ENCODE results near the gene NECAB2.

The NECAB2 gene

DNA sequence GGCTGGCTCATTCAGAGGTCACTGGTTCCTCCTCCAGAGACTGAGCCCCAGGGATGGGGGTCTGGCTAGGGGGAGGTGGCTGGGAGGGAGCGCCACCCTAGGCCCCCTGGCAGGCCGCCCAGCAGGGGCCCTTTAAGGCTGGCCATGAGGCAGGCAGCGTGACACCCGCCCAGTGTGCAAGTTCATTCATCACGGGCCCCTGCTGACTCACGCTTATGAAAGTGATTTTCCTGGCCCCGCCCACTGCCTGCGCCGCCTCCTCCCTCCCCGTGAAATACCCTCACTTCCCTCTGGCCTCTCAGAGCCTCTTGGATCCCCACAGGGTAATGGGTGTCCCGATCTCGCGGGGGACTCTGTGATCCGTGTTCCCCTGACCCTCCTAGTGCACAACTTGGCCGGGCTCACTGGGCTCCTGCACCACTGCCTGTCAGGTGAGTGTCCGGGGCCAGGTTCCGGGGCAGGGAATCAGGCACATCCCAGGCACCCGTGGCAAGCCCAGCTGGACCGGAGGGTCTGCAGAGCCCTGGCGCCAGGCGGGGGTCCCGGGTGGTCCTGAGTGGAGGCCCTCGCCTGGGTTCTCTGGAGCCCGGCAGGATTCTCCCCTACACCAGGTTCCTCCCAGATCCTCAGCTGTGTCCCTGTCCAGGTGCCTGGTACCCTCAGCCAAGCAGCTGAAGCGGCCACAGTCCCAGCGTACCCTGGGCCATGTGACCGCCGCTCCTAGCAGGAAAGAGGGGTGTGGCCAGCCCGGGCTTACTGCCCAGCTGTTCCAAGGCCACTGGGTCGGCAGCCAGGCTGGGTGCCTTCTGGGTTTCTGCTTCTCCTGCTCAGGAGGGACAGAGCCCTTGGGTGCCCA is 14.9 kb upstream of the NECAB2 start, which contains the start of gene OSGIN1:
Gene OSGIN1 (plus strand): TSS at position 301 of the 856 bp plus-strand sequence. CDS start 4,432 bp downstream, outside the sequence.
- DNase-seq, result peak; percentile 41 to 78

DNA sequence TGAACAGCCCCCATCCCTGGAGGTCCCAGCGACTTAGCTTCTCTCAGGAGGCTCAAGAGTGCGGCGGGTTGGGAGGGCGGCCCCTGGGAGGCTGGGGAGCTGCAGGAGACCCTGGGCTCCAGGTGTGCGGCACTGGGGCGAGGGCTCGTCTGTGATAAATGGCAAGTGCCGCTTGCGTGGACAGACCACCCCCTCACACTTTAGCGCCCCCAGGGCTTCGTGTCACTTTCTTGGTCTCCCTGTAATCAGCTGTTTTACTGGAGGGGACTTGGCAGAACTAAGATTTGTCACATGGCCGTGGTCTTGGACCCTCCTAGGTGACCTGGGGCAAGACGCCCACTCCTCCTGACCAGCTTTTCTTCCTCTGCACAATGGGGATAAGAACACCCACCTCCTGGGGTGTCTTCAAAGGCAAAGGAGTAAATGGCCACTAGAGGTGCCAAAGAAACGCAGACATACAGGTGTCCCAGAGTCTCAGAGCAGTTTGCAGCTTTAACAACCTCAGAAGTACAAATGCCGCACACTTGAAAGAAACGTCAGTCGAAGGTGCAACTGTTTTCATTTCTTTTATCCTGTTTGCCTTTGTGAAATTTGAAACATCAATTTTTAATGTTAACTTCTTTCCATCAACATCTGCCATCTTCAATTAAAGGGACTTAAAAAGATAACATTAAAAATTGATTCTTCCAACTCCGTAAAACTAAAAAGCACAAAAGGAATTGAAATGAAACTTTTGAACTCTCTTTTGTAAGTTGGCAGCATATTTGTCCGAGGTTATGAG is 14.1 kb upstream of the NECAB2 start:
- peak in 1 of 2 donors; percentile 10 for DNase-seq

DNA sequence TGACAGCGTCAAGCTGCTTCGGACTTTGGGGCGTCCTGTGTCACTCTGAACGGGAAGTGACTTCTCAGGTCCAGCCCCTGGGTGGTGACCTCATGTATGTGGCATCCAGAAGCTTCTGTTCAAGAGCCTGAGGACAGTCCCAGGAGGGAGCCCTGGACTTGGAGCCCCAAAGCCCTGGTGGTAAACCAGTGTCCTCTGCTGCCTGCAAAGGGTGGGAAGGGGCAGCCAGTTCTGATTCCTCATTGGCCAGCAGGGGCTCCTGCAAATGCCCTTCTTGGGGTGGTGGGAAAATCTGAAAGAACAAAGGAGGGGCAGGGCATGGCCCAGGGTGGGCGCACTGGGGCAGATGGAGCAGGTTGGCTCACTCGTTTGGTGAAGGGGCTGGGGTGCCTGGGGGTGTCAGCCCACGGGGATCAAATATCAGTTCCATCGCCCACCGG is 13.4 kb upstream of the NECAB2 start:
- peak in 1 of 2 donors; percentile 46 for DNase-seq

DNA sequence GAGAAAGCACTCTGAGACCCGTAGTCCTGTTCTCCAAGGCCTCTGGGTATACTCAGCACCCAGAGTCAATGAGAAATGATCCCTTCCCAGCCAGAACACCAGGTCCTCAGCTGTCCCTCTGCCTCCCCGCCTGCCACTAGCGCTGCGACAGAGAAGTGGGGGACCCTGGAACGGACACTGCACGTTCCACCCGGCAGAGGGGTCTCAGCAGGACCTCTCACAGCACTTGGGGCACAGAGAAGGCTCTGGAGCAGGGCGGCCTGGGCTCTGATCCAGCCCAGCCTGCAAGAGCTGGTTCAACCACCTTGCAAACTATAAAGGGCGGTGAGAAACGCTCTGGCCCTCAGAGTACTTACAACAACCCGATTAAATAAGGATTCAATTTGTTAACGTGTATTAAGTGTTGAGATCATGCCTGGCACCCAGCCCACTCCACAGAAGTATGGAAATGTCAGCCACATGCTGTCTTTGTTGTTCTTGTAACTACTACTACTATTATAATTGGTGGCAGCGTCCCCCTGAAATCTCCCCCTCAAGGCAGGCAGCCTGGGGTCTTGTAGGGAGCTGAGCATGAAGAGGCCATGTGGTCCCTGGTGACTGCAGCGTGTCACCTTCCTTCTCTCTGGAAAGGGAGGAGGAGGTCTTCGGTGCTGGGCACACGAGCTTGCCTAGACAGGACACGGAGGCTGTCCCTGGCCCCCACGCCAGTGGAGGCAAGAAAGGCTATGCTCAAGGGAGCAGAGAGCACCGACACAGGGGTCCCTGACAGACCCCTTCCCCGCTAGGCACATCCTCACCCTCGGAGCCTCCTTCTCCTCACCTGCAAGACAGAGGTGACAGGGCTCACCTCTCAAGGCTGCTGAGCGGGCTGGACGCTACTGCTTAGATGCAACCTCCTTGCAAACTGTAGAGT is 12.6 kb upstream of the NECAB2 start:
- DNase-seq, result no peak

DNA sequence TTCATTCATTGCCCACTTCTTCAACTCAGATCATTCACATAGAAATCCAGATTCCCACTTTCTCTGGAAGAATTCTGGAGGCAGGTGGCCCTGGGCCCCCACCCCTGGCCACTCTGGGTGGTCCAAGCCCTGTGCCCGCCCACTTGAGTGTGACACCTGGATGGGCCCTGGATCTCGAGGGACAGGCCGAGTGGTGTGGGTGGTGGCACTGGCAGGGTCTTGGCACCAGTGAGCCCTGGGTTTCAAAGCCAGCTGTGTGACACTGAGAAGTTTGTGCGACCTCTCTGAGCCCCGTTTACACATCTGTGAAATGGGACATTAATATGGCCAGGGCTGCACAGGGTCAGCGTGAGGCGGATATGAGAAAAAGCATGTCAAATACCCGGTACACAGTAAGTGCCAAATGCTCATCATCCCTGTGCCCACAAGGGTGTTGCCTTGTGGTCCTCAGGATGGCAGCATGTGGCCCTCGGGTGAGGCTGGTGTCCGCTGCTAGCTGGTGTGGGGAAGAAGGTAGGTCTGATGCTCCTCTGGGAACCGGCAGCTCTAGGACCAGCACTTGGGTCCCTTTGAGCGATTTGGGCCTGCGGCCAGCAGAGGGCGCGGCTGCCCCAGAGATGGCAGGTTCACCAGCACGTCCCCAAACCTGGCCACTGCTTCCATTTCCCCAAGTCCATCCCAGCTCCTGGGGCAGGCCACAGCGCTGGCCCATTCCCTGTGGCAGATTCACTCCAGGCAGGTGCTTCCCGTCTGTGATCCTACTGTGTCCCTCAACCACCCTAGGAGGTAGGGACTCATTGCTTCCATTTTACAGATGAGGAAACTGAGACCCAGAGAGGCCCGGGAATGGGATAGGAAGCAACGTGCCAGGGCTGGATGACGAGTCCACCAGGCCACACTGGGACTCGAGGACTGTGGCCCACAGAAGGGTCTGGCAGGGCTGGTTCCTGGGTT is 11.4 kb upstream of the NECAB2 start:
- DNase-seq, result peak; percentile 61 to 71

DNA sequence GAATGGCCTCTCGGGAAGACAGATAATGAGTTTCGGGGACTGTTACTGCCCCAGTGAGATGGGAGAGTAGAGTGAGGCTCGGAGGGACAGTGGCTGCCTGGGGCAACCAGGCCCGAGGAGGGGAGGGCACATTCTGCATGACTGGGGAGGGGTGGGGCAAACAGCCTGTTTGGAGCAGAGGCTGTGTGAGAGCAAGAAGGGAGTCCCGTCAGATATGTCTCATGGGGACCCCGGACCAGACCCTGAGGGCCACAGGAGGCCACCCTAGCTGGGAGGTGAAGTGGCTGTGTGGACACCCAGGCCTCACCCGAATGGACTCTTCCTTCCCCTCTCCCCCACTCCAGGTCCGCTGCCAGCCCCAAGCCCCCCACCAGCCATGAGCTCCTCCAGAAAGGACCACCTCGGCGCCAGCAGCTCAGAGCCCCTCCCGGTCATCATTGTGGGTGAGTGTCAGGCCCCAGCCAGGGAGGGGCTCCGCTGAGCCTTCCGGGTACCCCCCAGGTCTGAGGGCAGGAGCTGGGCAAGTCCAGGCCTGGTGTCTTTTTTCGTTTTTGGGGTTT is 10.7 kb upstream of the NECAB2 start:
- DNase-seq, result no peak

DNA sequence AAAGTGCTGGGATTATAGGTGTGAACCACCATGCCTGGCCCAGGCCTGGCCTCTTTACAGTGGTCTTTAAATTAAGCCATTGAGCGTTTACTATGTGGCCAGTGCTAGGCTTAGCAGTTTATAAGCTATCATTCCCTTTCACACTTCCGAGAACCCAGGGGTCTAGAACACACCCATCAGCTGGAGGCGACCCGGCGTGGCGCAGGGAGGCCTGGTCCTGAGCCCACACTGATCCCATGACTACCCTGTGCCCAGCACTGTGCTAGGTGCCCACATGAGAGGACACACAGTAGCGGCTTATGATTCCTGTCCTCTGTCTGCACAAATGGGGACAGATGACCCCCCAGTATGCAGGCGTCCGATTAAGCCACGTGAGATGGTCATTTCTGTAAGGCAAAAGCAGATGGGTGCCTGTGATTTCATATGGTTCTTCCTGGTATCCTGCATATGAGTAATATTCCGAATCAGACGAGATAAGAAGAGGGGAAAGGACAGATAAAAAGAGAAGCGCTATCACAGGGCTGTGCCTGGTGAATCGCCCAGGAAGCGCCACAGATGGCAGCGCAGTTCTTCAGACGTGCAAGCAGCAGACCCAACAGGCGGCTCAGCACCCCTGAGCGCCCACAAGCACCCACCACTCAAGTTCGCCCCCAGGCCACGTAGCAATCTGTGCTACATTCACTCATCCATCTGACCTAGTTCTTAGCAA is 9.8 kb upstream of the NECAB2 start:
- DNase-seq, result no peak

DNA sequence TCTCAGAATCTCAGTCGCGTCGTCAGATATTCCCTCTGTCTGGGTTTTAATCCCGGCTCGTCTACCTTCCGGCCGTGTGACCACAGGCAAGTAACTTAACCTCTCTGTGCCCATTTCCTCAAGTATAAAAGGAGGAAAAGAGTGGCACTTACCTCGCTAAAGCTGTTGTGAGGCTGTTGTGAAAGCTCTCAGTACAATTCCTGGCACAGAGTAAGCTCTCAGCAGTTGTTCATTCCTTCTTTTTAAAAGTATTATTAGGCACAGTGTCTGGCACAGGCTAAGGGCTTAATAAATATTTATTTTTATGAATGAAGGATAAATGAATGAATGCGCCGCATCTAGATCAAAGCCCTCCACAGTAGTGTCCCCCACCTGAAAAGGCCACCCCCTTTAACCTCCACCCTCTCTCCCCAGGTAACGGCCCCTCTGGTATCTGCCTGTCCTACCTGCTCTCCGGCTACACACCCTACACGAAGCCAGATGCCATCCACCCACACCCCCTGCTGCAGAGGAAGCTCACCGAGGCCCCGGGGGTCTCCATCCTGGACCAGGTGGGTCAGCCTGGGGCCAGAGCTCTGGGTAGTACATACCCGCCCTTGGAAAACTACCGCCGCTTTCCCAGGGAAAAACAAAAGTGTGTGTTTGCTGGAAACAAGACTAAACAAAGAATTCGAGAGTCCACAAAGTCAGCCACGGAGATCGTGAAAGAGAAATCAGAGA is 9.0 kb upstream of the NECAB2 start:
- no peak for DNase-seq

DNA sequence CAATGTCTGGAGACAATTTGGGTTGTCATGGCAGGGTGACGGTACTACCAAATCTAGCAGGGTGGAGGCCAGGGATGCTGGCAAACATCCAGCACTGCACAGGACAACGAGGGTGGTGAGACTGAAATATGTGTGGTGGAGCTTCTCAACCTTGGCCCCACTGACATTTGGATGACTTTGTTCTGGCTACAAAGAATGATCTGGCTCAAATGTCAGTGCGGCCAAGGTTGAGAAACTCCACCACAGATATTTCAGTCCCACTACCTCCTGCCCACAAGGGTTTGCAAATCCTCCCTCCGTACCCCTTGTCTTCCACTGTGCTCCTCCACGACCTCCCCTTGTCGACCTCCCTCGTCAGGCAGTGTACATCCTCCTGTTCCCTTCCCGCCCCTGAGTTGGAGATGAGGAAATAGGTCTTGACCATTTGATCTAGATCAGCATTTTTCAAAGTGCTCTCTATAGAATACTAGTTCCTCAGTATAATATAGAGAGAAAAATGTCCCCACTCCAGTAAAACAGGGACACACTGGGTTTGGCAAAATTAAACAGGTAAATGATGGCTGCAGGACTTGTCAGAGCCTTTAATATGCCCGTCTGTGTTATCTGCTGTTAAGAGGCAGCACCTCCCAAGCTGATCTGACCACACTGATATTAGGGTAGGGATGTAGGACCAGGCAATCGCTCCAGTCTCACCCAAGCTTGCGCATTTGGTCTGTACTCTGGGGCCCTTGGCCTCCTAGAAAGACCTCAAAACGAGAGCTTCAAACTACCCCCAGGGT is 8.2 kb upstream of the NECAB2 start:
- no peak for DNase-seq

DNA sequence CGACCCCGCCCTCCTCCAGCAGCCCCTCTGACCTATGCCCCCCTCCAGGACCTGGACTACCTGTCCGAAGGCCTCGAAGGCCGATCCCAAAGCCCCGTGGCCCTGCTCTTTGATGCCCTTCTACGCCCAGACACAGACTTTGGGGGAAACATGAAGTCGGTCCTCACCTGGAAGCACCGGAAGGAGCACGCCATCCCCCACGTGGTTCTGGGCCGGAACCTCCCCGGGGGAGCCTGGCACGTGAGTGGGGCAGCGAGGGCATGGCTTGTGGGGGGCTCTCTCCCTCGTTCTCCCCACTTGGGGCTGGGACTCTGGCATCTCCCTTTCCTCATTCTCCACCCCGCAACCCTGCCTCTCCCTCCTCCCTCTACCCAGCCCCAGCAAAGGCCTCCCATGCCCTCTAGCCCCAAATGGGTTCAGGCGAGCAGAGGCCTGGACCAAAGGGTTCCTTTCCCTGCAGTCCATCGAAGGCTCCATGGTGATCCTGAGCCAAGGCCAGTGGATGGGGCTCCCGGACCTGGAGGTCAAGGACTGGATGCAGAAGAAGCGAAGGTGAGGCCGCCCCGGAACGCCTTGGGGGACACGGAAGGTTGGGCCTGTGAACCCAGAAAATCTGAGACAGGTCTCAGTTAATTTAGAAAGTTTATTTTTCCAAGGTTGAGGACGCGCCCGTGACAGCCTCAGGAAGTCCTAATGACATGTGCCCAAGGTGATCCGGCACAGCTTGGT is 7.4 kb upstream of the NECAB2 start:
- no peak for DNase-seq

DNA sequence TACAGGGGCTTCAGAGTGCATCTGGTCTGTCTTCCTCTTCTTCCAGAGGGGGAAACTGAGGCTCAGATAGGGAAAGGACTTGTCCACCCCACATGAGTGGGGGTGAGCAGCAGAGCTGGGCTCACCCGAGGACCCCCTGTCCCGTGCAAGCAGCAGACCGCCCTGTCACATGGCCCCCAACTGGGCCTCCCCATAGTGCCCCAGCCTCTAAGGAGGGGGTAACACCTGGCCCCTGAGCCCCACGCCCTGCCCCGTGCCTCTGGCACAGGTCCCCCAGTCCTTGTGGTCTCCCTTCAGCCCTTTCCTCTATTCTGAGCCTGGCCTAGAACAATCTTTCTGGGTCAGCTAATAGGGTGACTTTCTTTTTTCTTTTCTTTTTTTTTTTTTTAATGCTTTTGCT is 6.5 kb upstream of the NECAB2 start:
- DNase-seq, result no peak

DNA sequence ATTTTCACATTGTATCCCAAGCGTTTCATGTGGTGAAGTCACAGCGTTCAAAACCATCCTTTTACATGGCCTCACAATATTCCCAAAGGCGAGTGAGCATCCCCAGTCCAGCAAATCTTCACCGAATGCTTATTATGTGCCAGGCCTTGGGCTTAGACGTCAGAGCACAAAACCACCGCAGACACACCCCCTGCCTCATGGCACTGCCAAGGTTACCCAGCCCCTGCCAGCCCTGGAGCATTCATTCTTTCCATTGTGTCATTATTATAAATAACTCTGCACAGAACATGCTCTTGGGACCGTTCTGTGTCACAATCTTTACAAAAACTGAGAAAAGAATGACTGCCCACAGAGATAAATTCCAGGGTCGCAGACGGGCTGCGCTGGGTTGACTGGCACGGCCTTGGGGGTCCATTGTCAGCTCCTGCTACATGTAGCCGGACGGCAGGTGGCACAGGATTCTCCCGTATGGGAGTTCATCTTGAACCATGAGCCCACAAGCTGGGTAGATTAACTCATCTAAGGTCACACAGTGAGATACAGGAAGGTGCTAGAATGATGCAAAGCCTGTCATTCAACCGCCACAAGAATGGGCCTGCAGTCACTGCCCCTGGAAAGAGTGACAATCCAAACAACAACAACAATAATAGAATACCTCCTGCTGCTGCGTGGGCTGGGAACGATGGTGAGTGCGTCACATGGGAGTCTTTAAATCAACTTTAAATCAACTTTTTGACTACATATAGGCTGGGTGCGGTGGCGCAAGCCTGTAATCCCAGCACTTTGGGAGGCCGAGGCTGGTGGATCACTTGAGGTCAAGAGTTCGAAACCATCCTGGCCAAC is 4.5 kb upstream of the NECAB2 start:
- no peak for DNase-seq

DNA sequence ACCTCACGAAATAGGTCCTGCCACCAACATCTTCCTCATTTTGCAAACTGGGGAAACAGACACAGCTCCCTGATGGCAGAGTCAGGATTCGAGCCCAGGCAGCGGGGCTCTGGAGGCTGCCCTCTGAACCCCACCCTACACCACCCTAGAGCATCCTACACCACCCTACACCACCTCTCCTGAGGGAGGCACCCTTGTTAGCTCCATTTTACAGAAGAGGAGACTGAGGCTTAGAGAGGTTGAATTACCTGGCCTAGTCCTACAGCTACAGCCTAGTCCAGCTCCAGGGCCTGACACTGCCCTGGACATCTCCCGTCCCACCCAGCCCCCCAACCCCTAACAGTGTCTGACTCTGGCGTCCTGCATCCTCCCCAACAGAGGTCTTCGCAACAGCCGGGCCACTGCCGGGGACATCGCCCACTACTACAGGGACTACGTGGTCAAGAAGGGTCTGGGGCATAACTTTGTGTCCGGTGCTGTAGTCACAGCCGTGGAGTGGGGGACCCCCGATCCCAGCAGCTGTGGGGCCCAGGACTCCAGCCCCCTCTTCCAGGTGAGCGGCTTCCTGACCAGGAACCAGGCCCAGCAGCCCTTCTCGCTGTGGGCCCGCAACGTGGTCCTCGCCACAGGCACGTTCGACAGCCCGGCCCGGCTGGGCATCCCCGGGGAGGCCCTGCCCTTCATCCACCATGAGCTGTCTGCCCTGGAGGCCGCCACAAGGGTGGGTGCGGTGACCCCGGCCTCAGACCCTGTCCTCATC is 3.2 kb upstream of the NECAB2 start:
- no peak for DNase-seq

DNA sequence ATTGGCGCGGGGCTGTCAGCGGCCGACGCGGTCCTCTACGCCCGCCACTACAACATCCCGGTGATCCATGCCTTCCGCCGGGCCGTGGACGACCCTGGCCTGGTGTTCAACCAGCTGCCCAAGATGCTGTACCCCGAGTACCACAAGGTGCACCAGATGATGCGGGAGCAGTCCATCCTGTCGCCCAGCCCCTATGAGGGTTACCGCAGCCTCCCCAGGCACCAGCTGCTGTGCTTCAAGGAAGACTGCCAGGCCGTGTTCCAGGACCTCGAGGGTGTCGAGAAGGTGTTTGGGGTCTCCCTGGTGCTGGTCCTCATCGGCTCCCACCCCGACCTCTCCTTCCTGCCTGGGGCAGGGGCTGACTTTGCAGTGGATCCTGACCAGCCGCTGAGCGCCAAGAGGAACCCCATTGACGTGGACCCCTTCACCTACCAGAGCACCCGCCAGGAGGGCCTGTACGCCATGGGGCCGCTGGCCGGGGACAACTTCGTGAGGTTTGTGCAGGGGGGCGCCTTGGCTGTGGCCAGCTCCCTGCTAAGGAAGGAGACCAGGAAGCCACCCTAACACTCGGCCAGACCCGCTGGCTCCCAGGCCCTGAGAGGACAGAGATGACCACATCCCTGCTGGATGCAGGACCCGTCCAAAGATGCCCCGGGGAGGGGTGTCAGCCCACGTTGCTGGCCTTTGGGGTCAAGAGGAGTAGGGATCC is 2.4 kb upstream of the NECAB2 start:
- no peak for DNase-seq

DNA sequence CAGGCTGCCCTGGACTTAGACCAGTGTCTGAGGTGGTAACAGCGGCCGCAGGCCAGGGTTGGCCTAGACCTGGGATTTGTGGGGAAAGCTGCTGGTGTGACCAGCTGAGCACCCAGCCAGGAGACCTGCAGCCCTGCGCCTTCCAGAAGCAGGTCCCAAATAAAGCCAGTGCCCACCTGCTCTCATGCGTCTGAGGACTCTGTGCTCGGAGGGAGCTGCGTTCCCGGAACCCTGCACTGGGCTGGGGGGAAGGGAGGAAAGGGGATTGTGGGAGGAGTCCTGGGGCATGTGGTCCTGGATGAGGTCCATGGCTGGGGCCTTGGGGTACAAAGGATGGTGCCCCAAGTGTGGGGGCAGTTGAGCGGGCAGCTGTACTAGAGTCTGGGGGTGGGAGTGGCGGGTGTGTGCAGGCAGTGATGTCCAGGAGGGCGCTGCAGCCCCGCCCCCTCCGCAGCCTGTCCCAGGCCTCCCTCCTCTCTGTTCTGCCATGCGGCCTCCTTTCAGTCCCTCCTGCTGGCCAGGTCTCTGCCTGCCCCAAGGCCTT is 1.8 kb upstream of the NECAB2 start:
- no peak for DNase-seq

DNA sequence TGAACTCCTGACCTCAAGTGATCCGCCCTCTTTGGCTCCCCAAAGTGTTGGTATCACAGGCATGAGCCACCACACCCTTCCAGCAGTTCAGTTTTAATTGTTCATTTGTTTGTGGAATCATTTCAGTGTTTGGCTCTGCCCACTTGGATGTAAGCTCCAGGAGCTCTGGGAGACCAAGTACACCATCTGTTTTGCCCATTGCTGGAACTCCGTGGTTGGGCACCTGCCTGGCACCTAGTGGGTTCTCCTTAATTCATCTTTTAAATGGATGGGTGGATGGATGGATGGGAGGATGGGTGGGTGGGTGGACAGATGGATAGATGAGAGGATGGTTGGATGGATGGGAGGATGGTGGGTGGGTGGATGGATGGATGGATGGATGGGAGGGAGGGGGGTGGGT is 953 bp upstream of the NECAB2 start:
- no peak for DNase-seq

Measured in CD4-positive, alpha-beta T cell treated with Interleukin-4 for 1 hour (primary cell).